Natural killer cell (primary cell): ENCODE data around the gene CDHR1. TPM values are rescaled to one million over a fixed set of nuclear protein-coding genes. Genes with fewer than 3 reads are reported as not detected.
A peak's percentile ranks its signal among the peaks of the same experiment; 100 is the strongest.

ENCODE experiments used
- ATAC-seq, 3 donors: fragments of 150-1000 bp in 2 of 3; fragments of 200-7000 bp in 1 of 3; cut with Tn5 transposase; 1 replicate in 1 of 3; 2 replicates in 2 of 3; pipeline ENCODE4 v1.10.0; 2021; ENCODE audit warnings: mild to moderate bottlenecking in 2 of 3, moderate library complexity in 2 of 3
- DNase-seq, 2 donors: peaks; one replicate each; pipeline versions ENCODE4 v3.0.0 to v3.0.0-alpha.2; 2013 to 2021; ENCODE audit warnings: mixed read lengths in 1 of 2
- H3K27ac ChIP-seq: one replicate; pipeline ENCODE4 v1.5.1; 2013; ENCODE audit warnings: mild to moderate bottlenecking, low read length
- H3K27me3 ChIP-seq: one replicate; pipeline ENCODE4 v1.6.1; 2013; ENCODE audit warnings: low read length; ENCODE audit not compliant: control insufficient read depth, insufficient read depth
- H3K36me3 ChIP-seq: one replicate; pipeline ENCODE4 v1.6.1; 2013; ENCODE audit warnings: low read length; ENCODE audit not compliant: control insufficient read depth, insufficient read depth
- H3K4me1 ChIP-seq: one replicate; pipeline ENCODE4 v1.6.1; 2013; ENCODE audit warnings: low read length; ENCODE audit not compliant: control insufficient read depth, insufficient read depth
- H3K4me3 ChIP-seq: one replicate; pipeline ENCODE4 v1.5.1; 2013; ENCODE audit warnings: low read length
- H3K9me3 ChIP-seq: one replicate; pipeline ENCODE4 v1.6.1; 2013; ENCODE audit warnings: low read length; ENCODE audit not compliant: control insufficient read depth, insufficient read depth
- H3K27ac Mint-ChIP-seq, 2 donors: one replicate each; pipeline ENCODE4 v1.8.0; 2022; ENCODE audit warnings: mild to moderate bottlenecking in 2 of 2, mixed read lengths in 2 of 2, moderate library complexity in 1 of 2
- H3K27me3 Mint-ChIP-seq, 2 donors: one replicate each; pipeline ENCODE4 v1.8.0; 2022; ENCODE audit warnings: low read depth in 2 of 2, mixed read lengths in 2 of 2
- H3K36me3 Mint-ChIP-seq: one replicate; pipeline ENCODE4 v1.8.0; 2022; ENCODE audit warnings: mixed read lengths
- H3K4me1 Mint-ChIP-seq, 2 donors: one replicate each; pipeline ENCODE4 v1.8.0; 2022; ENCODE audit warnings: mixed read lengths in 2 of 2
- H3K4me3 Mint-ChIP-seq: one replicate; pipeline ENCODE4 v1.8.0; 2022; ENCODE audit warnings: mild to moderate bottlenecking, moderate library complexity, mixed read lengths
- H3K9me3 Mint-ChIP-seq, 2 donors: one replicate each; pipeline ENCODE4 v1.8.0; 2022; ENCODE audit warnings: mixed read lengths in 2 of 2
- whole genome bisulfite sequencing: methylation state at CpG from one replicate; pipeline ENCODE4 v1.1.7; 2013; ENCODE audit warnings: missing lambda C conversion rate; ENCODE audit not compliant: insufficient coverage; 5-methylcytosine and 5-hydroxymethylcytosine counted together
- intact Hi-C: fragments of 100-400 bp; cut with micrococcal nuclease; formaldehyde crosslinking; loops from one replicate; pipeline ENCODE4 v1.14.2; 2022
- total RNA-seq, 4 donors: library from RNA; stranded (reverse); fragments of 120-200 nt in 1 of 4; gene quantifications; one replicate each; pipeline versions ENCODE4 v1.2.3 to v1.2.4, GENCODE V29; 2013 to 2022
- TF ChIP-seq, protein P1 (sequence below): fragments of 200-600 bp; IDR thresholded peaks from one replicate; pipeline ENCODE4 v1.8.0; 2022; ENCODE audit warnings: antibody characterized with exemption

The CDHR1 gene
- total RNA-seq, 3 donors from 2014 or later (not counting 1 experiment from before 2014, with no cell fraction given): 4.0 to 9.5 (median 6.5) TPM

DNA sequence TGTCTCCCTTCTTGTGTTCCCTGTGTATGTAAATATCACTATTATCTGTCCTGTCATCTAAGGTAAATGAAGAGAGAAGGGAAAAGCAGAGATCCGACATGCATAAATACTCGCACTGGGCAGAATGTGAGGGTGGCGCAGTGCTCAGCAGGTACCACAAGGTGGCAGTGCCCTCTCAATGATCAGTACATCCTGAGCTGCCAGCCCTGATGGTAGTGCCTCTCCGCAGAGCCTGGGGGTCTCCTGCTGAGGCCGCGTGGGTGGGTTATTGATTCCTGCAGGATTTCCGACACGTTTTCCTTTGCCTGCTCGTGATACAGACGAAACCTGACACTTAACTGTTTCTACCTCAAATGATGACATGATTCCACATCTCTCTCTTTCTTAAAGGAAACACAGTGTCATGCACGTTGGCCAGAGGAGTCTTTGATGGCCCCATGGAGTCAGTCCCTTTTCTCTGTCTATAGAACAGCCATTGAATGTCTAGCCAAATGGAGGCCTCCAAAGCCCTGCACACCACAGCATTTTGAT is 70.3 kb downstream of the CDHR1 start:
- 10% methylated on average over 11 of the region's 11 CpGs for WGBS
- no peak overlapping the region for H3K4me3 Mint-ChIP-seq

DNA sequence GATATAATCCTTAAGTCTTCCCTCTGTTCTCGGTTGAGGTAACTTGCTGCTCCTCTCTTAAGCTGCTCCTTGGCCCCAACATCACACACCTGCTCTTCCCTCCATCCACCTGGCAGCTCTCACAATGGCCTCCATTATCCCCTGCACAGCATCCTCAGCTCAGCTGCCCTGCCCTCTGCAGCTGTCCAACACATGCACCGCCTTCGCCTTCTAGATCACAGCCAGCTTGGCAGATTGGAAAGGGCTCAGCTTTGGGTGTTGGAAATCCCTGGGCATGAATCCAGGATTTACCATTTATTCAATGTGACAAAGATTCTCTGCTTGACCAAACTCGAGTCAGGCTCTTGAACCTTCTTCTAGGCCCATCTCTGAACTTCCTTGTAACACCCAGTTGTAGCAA is 71.1 kb downstream of the CDHR1 start:
- H3K4me1 Mint-ChIP-seq: peaks cover 12 to 16% of the 10 kb centered on the region in 2 donors
- Histone ChIP-seq H3K4me3 (no peak overlapping the region), H3K36me3 (no peaks in the 10 kb centered on the region), H3K27ac (no peak overlapping the region), H3K4me1 (peaks cover 5% of the 10 kb centered on the region), H3K27me3 (no peaks in the 10 kb centered on the region), H3K9me3 (no peaks in the 10 kb centered on the region)
- TF ChIP-seq, protein P1, sequence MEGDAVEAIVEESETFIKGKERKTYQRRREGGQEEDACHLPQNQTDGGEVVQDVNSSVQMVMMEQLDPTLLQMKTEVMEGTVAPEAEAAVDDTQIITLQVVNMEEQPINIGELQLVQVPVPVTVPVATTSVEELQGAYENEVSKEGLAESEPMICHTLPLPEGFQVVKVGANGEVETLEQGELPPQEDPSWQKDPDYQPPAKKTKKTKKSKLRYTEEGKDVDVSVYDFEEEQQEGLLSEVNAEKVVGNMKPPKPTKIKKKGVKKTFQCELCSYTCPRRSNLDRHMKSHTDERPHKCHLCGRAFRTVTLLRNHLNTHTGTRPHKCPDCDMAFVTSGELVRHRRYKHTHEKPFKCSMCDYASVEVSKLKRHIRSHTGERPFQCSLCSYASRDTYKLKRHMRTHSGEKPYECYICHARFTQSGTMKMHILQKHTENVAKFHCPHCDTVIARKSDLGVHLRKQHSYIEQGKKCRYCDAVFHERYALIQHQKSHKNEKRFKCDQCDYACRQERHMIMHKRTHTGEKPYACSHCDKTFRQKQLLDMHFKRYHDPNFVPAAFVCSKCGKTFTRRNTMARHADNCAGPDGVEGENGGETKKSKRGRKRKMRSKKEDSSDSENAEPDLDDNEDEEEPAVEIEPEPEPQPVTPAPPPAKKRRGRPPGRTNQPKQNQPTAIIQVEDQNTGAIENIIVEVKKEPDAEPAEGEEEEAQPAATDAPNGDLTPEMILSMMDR: no peak
- ATAC-seq (no peak), DNase-seq (no peak)
- intact Hi-C loops: loop anchor here (5.0 kb wide), 2 partner anchors 67 to 87 kb away; no protein-coding TSS in a partner anchor
- H3K27me3 Mint-ChIP-seq: peaks cover 25 to 33% of the 10 kb centered on the region in 2 donors
- H3K4me3 Mint-ChIP-seq: no peak overlapping the region
- no peaks in the 10 kb centered on the region for H3K36me3 Mint-ChIP-seq
- no peaks in the 10 kb centered on the region for H3K9me3 Mint-ChIP-seq
- 87% methylated on average over 4 of the region's 4 CpGs for WGBS
- no peak overlapping the region for H3K27ac Mint-ChIP-seq

More for the DNA sequence above, 70.3 kb downstream of the CDHR1 start:
- Histone ChIP-seq H3K27me3 (no peaks in the 10 kb centered on the region), H3K36me3 (no peaks in the 10 kb centered on the region), H3K4me3 (no peak overlapping the region), H3K9me3 (no peaks in the 10 kb centered on the region), H3K4me1 (peaks cover 5% of the 10 kb centered on the region), H3K27ac (no peak overlapping the region)
- Mint-ChIP-seq H3K27me3 (peaks cover 25 to 33% of the 10 kb centered on the region in 2 donors), H3K4me1 (peaks cover 12 to 16% of the 10 kb centered on the region in 2 donors), H3K9me3 (no peaks in the 10 kb centered on the region), H3K36me3 (no peaks in the 10 kb centered on the region), H3K27ac (no peak overlapping the region)
- TF ChIP-seq, protein P1: peak; percentile 97
- intact Hi-C loops: loop anchor here (1.0 to 5.0 kb wide), 3 partner anchors 68 to 273 kb away; no protein-coding TSS in a partner anchor
- ATAC-seq (peak; percentile 84 to 98 (median 96)), DNase-seq (peak; percentile 62 to 85)

DNA sequence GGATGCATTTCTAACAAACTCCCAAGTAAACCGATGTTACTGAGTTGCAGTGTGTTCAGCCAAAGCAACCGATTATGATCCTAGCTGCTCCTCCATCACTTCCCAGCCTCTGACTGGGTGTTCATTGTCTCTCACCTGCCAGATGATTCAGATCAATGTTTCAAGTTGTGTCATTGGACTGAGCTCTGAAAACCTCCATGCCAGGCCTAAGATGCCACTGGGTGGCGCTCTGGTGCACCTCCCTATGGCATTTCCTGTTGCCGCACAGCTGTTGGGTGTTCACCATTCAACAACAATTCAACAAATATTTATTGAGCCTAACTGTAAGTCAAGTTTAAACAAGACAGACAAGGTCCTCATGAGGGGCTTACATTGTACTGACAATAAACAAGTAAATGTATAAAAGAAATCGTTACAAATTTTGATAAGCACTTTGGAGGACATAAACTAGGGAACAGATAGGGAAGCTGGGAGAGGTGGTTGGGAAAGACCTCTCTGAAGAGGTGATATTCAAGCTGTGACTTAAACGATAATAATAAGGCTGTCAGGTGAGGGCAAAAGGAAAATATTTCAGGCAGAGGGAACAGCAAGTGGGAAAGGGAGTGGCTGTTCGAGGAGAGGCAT is 73.3 kb downstream of the CDHR1 start:
- 52% methylated on average over 7 of the region's 7 CpGs for WGBS
- DNase-seq (peak; percentile 50 to 79), ATAC-seq (peak; percentile 68 to 76 (median 69))
- Histone ChIP-seq H3K27me3 (peaks cover 1% of the 10 kb centered on the region), H3K4me1 (peaks cover 5% of the 10 kb centered on the region), H3K4me3 (no peak overlapping the region), H3K27ac (no peak overlapping the region), H3K9me3 (no peaks in the 10 kb centered on the region), H3K36me3 (no peaks in the 10 kb centered on the region)
- H3K27ac Mint-ChIP-seq: peak overlapping the region in 1 of 2 donors; percentile 5
- intact Hi-C loops: loop anchor here (5.0 kb wide), 2 partner anchors 65 to 85 kb away; no protein-coding TSS in a partner anchor
- TF ChIP-seq, protein P1: peak; percentile 54
- H3K9me3 Mint-ChIP-seq: no peaks in the 10 kb centered on the region
- H3K36me3 Mint-ChIP-seq: no peaks in the 10 kb centered on the region
- H3K4me1 Mint-ChIP-seq: peaks cover 12 to 16% of the 10 kb centered on the region in 2 donors
- H3K4me3 Mint-ChIP-seq: no peak overlapping the region
- H3K27me3 Mint-ChIP-seq: peaks cover 22 to 29% of the 10 kb centered on the region in 2 donors
